ENCODE measurements around the gene ZIK1. TPM values are rescaled to one million over a fixed set of nuclear protein-coding genes. Genes with fewer than 3 reads are reported as not detected.

Gene ZIK1
- total RNA-seq, 8 experiments from 2014 or later, result 3.0 to 19.2 (median 9.4) TPM

- in situ Hi-C loops (cut with MboI; ENCODE audit: low pct_unique_long_range_greater_than_20kb in 2 of 9, low sequenced_read_pairs in 9 of 9, unreplicated experiment in 9 of 9), result no loop called here
- Histone ChIP-seq H3K27ac (no peak overlapping the region), H3K4me1 (replicated peaks in 1 of 2) (no peaks in the 10 kb centered on the region), H3K4me3 (no peak overlapping the region)
- ATAC-seq (replicated peaks in 6 of 8), result no peak
These were observed 13.2 kb upstream of the ZIK1 start for GRCh38 chr19:57570707-57571106.

GRCh38 chr19:57572415-57572947, 11.5 kb upstream of the ZIK1 start:
- no peak overlapping the region for H3K27ac ChIP-seq
- no peak overlapping the region for H3K4me3 ChIP-seq
- H3K4me1 ChIP-seq (replicated peaks in 1 of 2), result no peaks in the 10 kb centered on the region
- ATAC-seq (replicated peaks in 6 of 8), result no peak
- 73 to 100% (median 100%) methylated on average over 1 to 3 of the region's 3 CpGs; no CpG with 5 or more reads in 3 of the 10 experiments for WGBS, 10 experiments
- in situ Hi-C loops (cut with MboI; ENCODE audit: low pct_unique_long_range_greater_than_20kb in 2 of 9, low sequenced_read_pairs in 9 of 9, unreplicated experiment in 9 of 9), result no loop called here

DNA sequence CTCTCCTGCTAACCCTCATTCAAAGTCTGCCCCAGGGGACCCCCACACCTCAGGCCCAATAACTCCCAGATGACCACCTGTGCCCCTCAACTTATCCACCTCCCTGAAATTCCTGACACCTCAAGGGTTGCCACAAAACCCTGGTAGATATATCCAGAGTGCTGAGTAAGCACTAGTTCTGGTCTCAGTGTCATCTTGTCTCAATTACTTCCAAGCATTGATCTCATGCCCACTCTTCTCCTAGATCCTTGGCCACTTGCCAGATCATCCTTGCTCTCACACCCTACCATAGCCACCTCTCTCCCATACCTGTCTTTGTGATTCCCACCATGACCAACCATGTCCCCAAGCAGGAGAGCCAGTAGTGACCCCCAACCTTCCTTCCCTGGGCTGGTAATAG, 7.3 kb upstream of the ZIK1 start:
- Histone ChIP-seq H3K27ac (no peak overlapping the region), H3K4me1 (replicated peaks in 1 of 2) (peaks cover 5 to 6% of the 10 kb centered on the region in 2 donors), H3K4me3 (no peak overlapping the region)
- no peak for ATAC-seq (replicated peaks in 6 of 8)
- in situ Hi-C loops (cut with MboI; ENCODE audit: low pct_unique_long_range_greater_than_20kb in 2 of 9, low sequenced_read_pairs in 9 of 9, unreplicated experiment in 9 of 9), result no loop called here

DNA sequence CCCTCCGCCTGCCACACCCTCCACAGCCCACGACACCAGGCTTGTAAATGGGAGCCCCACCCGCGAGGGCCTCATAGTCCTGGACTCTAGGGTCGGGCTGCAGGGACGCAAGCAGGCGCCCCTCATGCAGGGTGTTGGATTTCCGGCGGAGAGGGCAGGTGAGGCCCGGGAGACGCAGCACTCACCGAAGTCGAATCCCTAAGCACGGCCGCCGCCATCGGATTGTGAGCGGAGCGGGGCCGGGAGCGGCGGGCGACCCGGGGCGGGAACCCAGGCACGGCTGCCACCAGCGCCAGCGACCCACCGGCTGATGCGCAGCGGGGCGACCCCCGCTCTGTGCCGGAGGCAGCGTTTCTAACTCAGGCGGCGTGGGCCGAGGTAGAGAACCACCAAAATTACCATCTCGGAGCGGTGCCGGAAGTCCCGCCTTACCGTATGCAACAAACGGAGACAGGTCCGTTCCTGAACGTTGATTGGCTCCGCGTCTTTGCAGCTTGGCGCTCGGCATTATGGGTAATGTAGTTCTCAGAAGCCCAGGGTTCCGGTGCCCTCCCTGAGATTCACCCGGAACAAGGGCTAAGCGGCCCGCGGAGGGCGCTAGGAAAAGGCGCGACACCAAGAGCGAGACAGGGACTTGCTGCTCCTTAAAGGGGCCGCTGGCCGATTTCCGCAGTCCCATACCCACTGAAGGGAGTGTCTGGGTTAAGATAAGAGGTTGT, 5.3 kb upstream of the ZIK1 start, which contains the start of gene ZNF416:
TSS of gene ZNF416 (minus strand) at position 425 of the 719 bp plus-strand sequence. CDS start at position 218, 207 bp downstream.
- Histone ChIP-seq H3K4me3 (peak within 1 kb of the TSS; percentile 61 to 98 (median 78)), H3K27ac (peak within 1 kb of the TSS; percentile 69 to 78), H3K4me1 (replicated peaks in 1 of 2) (peaks cover 10% of the 10 kb centered on the region in 2 donors)
- in situ Hi-C loops (cut with MboI; ENCODE audit: low pct_unique_long_range_greater_than_20kb in 2 of 9, low sequenced_read_pairs in 9 of 9, unreplicated experiment in 9 of 9), result no loop called here
- 0% methylated on average over 1 to 15 of the region's 62 CpGs; no CpG with 5 or more reads in 6 of the 10 experiments for WGBS, 10 experiments
- peak; percentile 87 to 98 (median 92) for ATAC-seq (replicated peaks in 6 of 8)

- in situ Hi-C loops (cut with MboI; ENCODE audit: low pct_unique_long_range_greater_than_20kb in 2 of 9, low sequenced_read_pairs in 9 of 9, unreplicated experiment in 9 of 9), result no loop called here
These were observed 833 bp upstream of the ZIK1 start for GRCh38 chr19:57583104-57583520.

DNA sequence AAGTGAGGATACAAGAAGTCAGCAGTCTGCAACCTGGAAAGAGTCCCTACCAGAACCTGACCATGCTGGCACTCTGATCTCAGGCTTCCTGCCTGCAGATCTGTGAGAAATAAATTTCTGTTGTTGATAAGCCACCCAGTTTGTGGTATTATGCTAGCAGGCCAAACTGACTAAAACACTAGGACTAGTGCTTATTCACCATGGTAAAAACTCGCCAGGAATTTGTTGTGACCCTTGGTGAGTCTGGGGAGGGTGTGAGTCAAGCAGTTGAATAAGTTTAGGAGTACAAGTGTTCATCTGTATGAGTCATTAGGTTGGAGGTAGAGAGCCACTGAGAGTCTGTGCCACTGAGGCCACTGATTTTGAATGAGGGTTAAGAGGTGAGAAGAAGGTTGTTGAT, 3.6 kb downstream of the ZIK1 start:
- in situ Hi-C loops (cut with MboI; ENCODE audit: low pct_unique_long_range_greater_than_20kb in 2 of 9, low sequenced_read_pairs in 9 of 9, unreplicated experiment in 9 of 9), result no loop called here
- Histone ChIP-seq H3K4me3 (no peak overlapping the region), H3K4me1 (replicated peaks in 1 of 2) (peaks cover 8% of the 10 kb centered on the region in 2 donors), H3K27ac (no peak overlapping the region)
- ATAC-seq (replicated peaks in 6 of 8), result no peak
- 0 to 100% (median 71%) methylated on average over 1 of the region's 1 CpG; no CpG with 5 or more reads in 5 of the 10 experiments for WGBS, 10 experiments

More at GRCh38 chr19:57583104-57583520, 833 bp upstream of the ZIK1 start:
- 60% methylated on average over 1 of the region's 21 CpGs; no CpG with 5 or more reads in 8 of the 10 experiments for WGBS, 10 experiments
- no peak for ATAC-seq (replicated peaks in 6 of 8)
- Histone ChIP-seq H3K27ac (peak overlapping the region; percentile 77 to 82), H3K4me1 (replicated peaks in 1 of 2) (peaks cover 9% of the 10 kb centered on the region in 2 donors), H3K4me3 (peak overlapping the region in 1 of 5 donors; percentile 93)

GRCh38 chr19:57599377-57599760, 15.4 kb downstream of the ZIK1 start:
- in situ Hi-C loops (cut with MboI; ENCODE audit: low pct_unique_long_range_greater_than_20kb in 2 of 9, low sequenced_read_pairs in 9 of 9, unreplicated experiment in 9 of 9), result no loop called here
- Histone ChIP-seq H3K4me1 (replicated peaks in 1 of 2) (peaks cover 5 to 8% of the 10 kb centered on the region in 2 donors), H3K27ac (peak overlapping the region in 1 of 2 donors; percentile 48), H3K4me3 (peak overlapping the region; percentile 54 to 97 (median 78))
- ATAC-seq (replicated peaks in 6 of 8), result no peak
- WGBS, 10 experiments, result 50 to 85% (median 69%) methylated on average over 2 to 7 of the region's 8 CpGs; no CpG with 5 or more reads in 2 of the 10 experiments

DNA sequence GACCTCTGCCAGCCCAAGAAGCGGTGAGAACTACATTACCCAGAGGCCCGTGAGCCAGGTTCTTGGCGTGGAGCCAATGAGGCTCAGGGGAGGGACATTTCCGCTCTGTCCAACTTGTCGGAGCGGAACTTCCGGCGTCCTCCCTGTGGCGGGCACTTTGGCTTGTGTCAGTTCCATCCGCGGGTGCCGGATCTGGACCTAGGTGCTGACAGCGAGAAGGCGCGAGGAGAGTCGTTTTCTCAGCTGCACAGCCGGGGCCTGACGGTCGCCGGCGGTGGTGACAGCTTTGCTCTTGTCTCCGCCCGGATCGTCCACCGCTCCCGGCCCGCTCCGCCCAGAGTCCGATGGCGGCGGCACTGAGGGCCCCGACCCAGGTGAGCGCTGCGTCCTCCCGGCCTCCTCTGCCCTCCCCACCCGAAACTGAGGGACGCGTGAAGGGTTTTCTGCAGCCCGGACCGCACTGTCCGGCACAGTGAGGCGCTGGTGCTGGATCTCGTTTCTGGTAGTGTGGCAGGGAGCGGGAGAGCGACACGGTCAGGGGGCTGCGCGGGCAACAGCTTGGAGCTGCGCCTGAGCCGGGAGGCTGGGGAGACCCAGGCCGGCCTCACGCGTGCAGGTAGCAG, 15.9 kb downstream of the ZIK1 start, which contains the start of gene ZNF530:
TSS of gene ZNF530 (plus strand) at position 125 of the 623 bp plus-strand sequence. CDS start 4,461 bp downstream, outside the sequence.
- in situ Hi-C loops (cut with MboI; ENCODE audit: low pct_unique_long_range_greater_than_20kb in 2 of 9, low sequenced_read_pairs in 9 of 9, unreplicated experiment in 9 of 9), result no loop called here
- H3K4me1 ChIP-seq (replicated peaks in 1 of 2), result peaks cover 5 to 8% of the 10 kb centered on the region in 2 donors
- 0 to 8% (median 0%) methylated on average over 2 to 4 of the region's 53 CpGs; no CpG with 5 or more reads in 7 of the 10 experiments for WGBS, 10 experiments
- H3K4me3 ChIP-seq, result peak within 1 kb of the TSS; percentile 54 to 97 (median 78)
- peak within 1 kb of the TSS; percentile 2 to 48 for H3K27ac ChIP-seq
- peak; percentile 99 to 100 (median 100) for ATAC-seq (replicated peaks in 6 of 8)

DNA sequence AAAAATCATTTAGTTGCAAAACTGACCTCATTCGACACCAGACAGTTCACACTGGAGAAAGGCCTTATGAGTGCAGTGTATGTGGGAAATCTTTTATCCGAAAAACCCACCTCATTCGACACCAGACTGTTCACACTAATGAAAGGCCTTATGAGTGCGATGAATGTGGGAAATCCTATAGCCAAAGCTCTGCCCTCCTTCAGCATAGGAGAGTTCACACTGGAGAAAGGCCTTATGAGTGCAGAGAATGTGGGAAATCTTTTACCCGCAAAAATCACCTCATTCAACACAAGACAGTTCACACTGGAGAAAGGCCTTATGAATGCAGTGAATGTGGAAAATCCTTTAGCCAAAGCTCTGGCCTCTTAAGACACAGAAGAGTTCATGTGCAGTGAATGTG, 23.0 kb downstream of the ZIK1 start:
- no peak for ATAC-seq (replicated peaks in 6 of 8)
- H3K4me1 ChIP-seq (replicated peaks in 1 of 2), result no peaks in the 10 kb centered on the region

GRCh38 chr19:57611113-57611512, 27.2 kb downstream of the ZIK1 start:
- Histone ChIP-seq H3K4me1 (replicated peaks in 1 of 2) (peaks cover 4 to 6% of the 10 kb centered on the region in 2 donors), H3K4me3 (no peak overlapping the region), H3K27ac (no peak overlapping the region)
- ATAC-seq (replicated peaks in 6 of 8), result no peak
- WGBS, 10 experiments, result 44 to 100% (median 94%) methylated on average over 2 to 4 of the region's 4 CpGs; no CpG with 5 or more reads in 3 of the 10 experiments
- in situ Hi-C loops (cut with MboI; ENCODE audit: low pct_unique_long_range_greater_than_20kb in 2 of 9, low sequenced_read_pairs in 9 of 9, unreplicated experiment in 9 of 9), result no loop called here

More for the DNA sequence above, 23.0 kb downstream of the ZIK1 start:
- Histone ChIP-seq H3K4me3 (no peak overlapping the region), H3K27ac (no peak overlapping the region)
- in situ Hi-C loops (cut with MboI; ENCODE audit: low pct_unique_long_range_greater_than_20kb in 2 of 9, low sequenced_read_pairs in 9 of 9, unreplicated experiment in 9 of 9), result no loop called here
- 82 to 100% (median 99%) methylated on average over 1 to 5 of the region's 5 CpGs; no CpG with 5 or more reads in 2 of the 10 experiments for WGBS, 10 experiments

- Histone ChIP-seq H3K27ac (peak within 1 kb of the TSS; percentile 86 to 92), H3K4me1 (replicated peaks in 1 of 2) (peaks cover 4 to 6% of the 10 kb centered on the region in 2 donors), H3K4me3 (peak within 1 kb of the TSS; percentile 73 to 99 (median 88))
- in situ Hi-C loops (cut with MboI; ENCODE audit: low pct_unique_long_range_greater_than_20kb in 2 of 9, low sequenced_read_pairs in 9 of 9, unreplicated experiment in 9 of 9), result no loop called here
- WGBS, 10 experiments, result 0 to 80% (median 1%) methylated on average over 1 to 10 of the region's 64 CpGs; no CpG with 5 or more reads in 5 of the 10 experiments
- peak; percentile 100 for ATAC-seq (replicated peaks in 6 of 8)
These were observed 30.2 kb downstream of the ZIK1 start, which contains the start of gene ZNF134 for GRCh38 chr19:57613941-57614743. Gene ZNF134, plus strand, starts transcription at chr19:57614242. Its CDS starts 5,227 bp downstream, at chr19:57619469.

GRCh38 chr19:57615346-57615745, 31.4 kb downstream of the ZIK1 start:
- Histone ChIP-seq H3K4me3 (peak overlapping the region; percentile 73 to 99 (median 88)), H3K4me1 (replicated peaks in 1 of 2) (peaks cover 4 to 6% of the 10 kb centered on the region in 2 donors), H3K27ac (no peak overlapping the region)
- 83 to 100% (median 100%) methylated on average over 1 to 2 of the region's 3 CpGs; no CpG with 5 or more reads in 3 of the 10 experiments for WGBS, 10 experiments
- no peak for ATAC-seq (replicated peaks in 6 of 8)
- in situ Hi-C loops (cut with MboI; ENCODE audit: low pct_unique_long_range_greater_than_20kb in 2 of 9, low sequenced_read_pairs in 9 of 9, unreplicated experiment in 9 of 9), result no loop called here

All from motor neuron (in vitro differentiated cells).